ENCODE data around the gene CNIH3. TPM values are rescaled to one million over a fixed set of nuclear protein-coding genes. Genes with fewer than 3 reads are reported as not detected.

The CNIH3 gene
- total RNA-seq, 1 experiment from 2014 or later: 3.4 TPM

DNA sequence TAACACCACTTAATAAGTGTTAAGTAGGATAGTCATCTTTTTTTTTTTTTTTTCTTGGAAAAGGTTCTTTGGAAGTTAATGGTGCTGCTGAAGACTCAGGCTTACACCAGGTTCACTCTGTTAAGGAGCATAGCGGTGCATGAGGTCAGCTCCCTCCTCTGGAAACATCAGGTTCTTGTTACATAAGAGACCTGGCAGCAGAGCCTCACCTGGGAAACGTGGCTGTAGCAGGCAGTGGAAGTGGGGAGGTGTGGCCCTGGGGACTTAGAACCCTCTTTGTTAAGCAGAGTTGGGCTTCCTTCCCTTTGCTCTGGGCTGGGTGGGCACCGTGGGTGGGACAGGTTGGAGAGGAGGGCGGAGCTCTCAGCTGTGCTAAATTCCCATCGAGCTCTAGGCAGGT lies 104.1 kb downstream of the CNIH3 start:
- no peaks in the 10 kb centered on the region for H3K4me1 Mint-ChIP-seq (ENCODE audit: insufficient read depth, unreplicated experiment)
- intact Hi-C loops (cut with micrococcal nuclease): no loop called here
- no peaks in the 10 kb centered on the region for H3K9me3 Mint-ChIP-seq (ENCODE audit: unreplicated experiment)
- TF ChIP-seq, protein P1, sequence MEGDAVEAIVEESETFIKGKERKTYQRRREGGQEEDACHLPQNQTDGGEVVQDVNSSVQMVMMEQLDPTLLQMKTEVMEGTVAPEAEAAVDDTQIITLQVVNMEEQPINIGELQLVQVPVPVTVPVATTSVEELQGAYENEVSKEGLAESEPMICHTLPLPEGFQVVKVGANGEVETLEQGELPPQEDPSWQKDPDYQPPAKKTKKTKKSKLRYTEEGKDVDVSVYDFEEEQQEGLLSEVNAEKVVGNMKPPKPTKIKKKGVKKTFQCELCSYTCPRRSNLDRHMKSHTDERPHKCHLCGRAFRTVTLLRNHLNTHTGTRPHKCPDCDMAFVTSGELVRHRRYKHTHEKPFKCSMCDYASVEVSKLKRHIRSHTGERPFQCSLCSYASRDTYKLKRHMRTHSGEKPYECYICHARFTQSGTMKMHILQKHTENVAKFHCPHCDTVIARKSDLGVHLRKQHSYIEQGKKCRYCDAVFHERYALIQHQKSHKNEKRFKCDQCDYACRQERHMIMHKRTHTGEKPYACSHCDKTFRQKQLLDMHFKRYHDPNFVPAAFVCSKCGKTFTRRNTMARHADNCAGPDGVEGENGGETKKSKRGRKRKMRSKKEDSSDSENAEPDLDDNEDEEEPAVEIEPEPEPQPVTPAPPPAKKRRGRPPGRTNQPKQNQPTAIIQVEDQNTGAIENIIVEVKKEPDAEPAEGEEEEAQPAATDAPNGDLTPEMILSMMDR (IDR thresholded peaks at IDR 0.05; ENCODE audit: unreplicated experiment): no peak
- H3K4me3 Mint-ChIP-seq (ENCODE audit: unreplicated experiment): no peak overlapping the region
- no peaks in the 10 kb centered on the region for H3K27me3 Mint-ChIP-seq (ENCODE audit: insufficient read depth, unreplicated experiment)
- no TSS peak for BruUV-seq (replicated peaks)
- H3K27ac Mint-ChIP-seq (ENCODE audit: low read depth, unreplicated experiment): no peak overlapping the region
- no peak for DNase-seq (ENCODE audit: unreplicated experiment)
- no peaks in the 10 kb centered on the region for H3K36me3 Mint-ChIP-seq (ENCODE audit: insufficient read depth, unreplicated experiment)
- ChIA-PET CTCF (interaction anchor here (0.7 to 2.3 kb wide), 5 partner anchors 48 to 202 kb away, joined by 4 to 11 read pairs (median 7); no protein-coding TSS in a partner anchor), POLR2A (interaction anchor here (1.6 kb wide), 1 partner anchor 10 kb away, joined by 4 read pairs; no protein-coding TSS in a partner anchor)

GRCh38 chr1:224721000-224721399 lies 104.9 kb downstream of the CNIH3 start:
- TF ChIP-seq, protein P1 (IDR thresholded peaks at IDR 0.05; ENCODE audit: unreplicated experiment): no peak
- H3K9me3 Mint-ChIP-seq (ENCODE audit: unreplicated experiment): no peaks in the 10 kb centered on the region
- POLR2A ChIA-PET: interaction anchor here (1.6 kb wide), 1 partner anchor 11 kb away, joined by 4 read pairs; no protein-coding TSS in a partner anchor
- no peaks in the 10 kb centered on the region for H3K36me3 Mint-ChIP-seq (ENCODE audit: insufficient read depth, unreplicated experiment)
- H3K27me3 Mint-ChIP-seq (ENCODE audit: insufficient read depth, unreplicated experiment): no peaks in the 10 kb centered on the region
- DNase-seq (ENCODE audit: unreplicated experiment): no peak
- peaks cover 5% of the 10 kb centered on the region for H3K4me1 Mint-ChIP-seq (ENCODE audit: insufficient read depth, unreplicated experiment)
- no peak overlapping the region for H3K27ac Mint-ChIP-seq (ENCODE audit: low read depth, unreplicated experiment)
- H3K4me3 Mint-ChIP-seq (ENCODE audit: unreplicated experiment): no peak overlapping the region
- CTCF ChIA-PET: interaction anchor here (1.0 to 2.3 kb wide), 3 partner anchors 20 to 201 kb away, joined by 5 to 7 read pairs (median 5); no protein-coding TSS in a partner anchor
- intact Hi-C loops (cut with micrococcal nuclease): no loop called here
- no TSS peak for BruUV-seq (replicated peaks)

GRCh38 chr1:224722838-224723237 lies 106.7 kb downstream of the CNIH3 start:
- Mint-ChIP-seq H3K27me3 (ENCODE audit: insufficient read depth, unreplicated experiment) (no peaks in the 10 kb centered on the region), H3K36me3 (ENCODE audit: insufficient read depth, unreplicated experiment) (no peaks in the 10 kb centered on the region), H3K4me1 (ENCODE audit: insufficient read depth, unreplicated experiment) (peaks cover 21% of the 10 kb centered on the region), H3K27ac (ENCODE audit: low read depth, unreplicated experiment) (no peak overlapping the region), H3K4me3 (ENCODE audit: unreplicated experiment) (no peak overlapping the region), H3K9me3 (ENCODE audit: unreplicated experiment) (no peaks in the 10 kb centered on the region)
- DNase-seq (ENCODE audit: unreplicated experiment): no peak
- ChIA-PET POLR2A (interaction anchor here (0.7 kb wide), 1 partner anchor 55 kb away, joined by 3 read pairs; no protein-coding TSS in a partner anchor), CTCF (interaction anchor here (0.6 to 0.7 kb wide), 3 partner anchors 52 to 200 kb away, joined by 3 read pairs; no protein-coding TSS in a partner anchor)
- no TSS peak for BruUV-seq (replicated peaks)
- TF ChIP-seq, protein P1 (IDR thresholded peaks at IDR 0.05; ENCODE audit: unreplicated experiment): no peak
- intact Hi-C loops (cut with micrococcal nuclease): no loop called here

- CTCF ChIA-PET: interaction anchor here (1.3 kb wide), 1 partner anchor 127 kb away, joined by 6 read pairs; no protein-coding TSS in a partner anchor
- DNase-seq (ENCODE audit: unreplicated experiment): no peak
- Mint-ChIP-seq H3K27ac (ENCODE audit: low read depth, unreplicated experiment) (no peak overlapping the region), H3K4me1 (ENCODE audit: insufficient read depth, unreplicated experiment) (peaks cover 23% of the 10 kb centered on the region), H3K36me3 (ENCODE audit: insufficient read depth, unreplicated experiment) (no peaks in the 10 kb centered on the region), H3K4me3 (ENCODE audit: unreplicated experiment) (no peak overlapping the region), H3K9me3 (ENCODE audit: unreplicated experiment) (no peaks in the 10 kb centered on the region), H3K27me3 (ENCODE audit: insufficient read depth, unreplicated experiment) (no peaks in the 10 kb centered on the region)
- no TSS peak for BruUV-seq (replicated peaks)
- intact Hi-C loops (cut with micrococcal nuclease): no loop called here
- TF ChIP-seq, protein P1 (IDR thresholded peaks at IDR 0.05; ENCODE audit: unreplicated experiment): no peak
- POLR2A ChIA-PET: no interaction called here
Measured at GRCh38 chr1:224724566-224724965, 108.4 kb downstream of the CNIH3 start.

All from MCF 10A (cell line).